HG03139 (cell line): ENCODE data around the gene AGAP3.

Experiments used
- ATAC-seq: cut with Tn5 transposase; IDR thresholded peaks from one replicate; pipeline ENCODE4 v1.9.1; 2021; ENCODE audit not compliant: unreplicated experiment

Gene AGAP3

GRCh38 chr7:151134743-151135524 lies 48.7 kb downstream of the AGAP3 start:
- ATAC-seq = no peak

GRCh38 chr7:151135525-151135845 lies 49.2 kb downstream of the AGAP3 start:
- no peak for ATAC-seq

DNA sequence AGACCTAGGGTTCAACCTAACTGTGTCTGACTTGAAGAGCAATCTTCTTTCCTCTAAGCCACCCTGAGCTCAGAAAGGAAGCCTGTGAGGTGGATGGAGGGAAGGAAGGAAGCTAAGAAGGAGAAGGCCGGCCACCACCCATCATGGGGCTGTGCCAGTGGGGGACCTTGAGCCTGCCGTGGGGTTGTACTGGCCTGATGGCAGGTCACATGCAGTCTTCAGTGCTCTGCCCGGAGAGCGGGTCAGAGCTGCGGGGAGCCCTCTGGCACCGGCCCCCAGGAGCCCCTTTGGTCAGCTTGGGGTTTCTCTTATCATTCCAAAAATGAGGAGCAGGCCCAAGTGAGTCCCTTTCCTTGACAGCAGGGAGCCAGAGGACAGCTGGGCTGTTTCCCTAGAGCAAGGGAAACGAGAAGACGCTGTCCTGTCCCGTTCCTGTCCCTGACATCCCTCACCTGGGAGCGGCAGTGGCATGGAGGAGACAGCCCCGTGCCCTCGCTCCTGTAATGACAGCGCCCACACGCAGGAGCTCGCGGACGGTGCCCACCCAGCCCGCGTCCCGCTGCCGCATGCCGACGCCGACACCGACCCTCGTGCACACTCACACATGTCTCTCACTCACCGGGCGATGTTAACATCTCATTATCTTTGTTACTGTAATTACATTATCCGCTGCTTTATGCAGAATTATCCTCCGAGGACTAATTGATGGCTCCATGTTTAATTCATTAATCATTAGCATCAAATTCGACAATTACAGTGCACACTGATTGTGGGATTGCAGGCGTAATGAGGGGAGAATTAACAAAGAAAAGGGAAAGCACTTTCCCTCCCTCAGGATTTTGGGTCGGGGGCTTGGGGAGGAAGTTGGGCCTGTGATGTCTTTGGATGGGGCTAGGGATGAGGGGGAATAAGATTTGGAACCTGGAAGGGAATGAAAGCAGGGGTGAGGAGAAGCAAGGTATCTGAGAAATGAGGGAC lies 49.9 kb downstream of the AGAP3 start:
- ATAC-seq = no peak

DNA sequence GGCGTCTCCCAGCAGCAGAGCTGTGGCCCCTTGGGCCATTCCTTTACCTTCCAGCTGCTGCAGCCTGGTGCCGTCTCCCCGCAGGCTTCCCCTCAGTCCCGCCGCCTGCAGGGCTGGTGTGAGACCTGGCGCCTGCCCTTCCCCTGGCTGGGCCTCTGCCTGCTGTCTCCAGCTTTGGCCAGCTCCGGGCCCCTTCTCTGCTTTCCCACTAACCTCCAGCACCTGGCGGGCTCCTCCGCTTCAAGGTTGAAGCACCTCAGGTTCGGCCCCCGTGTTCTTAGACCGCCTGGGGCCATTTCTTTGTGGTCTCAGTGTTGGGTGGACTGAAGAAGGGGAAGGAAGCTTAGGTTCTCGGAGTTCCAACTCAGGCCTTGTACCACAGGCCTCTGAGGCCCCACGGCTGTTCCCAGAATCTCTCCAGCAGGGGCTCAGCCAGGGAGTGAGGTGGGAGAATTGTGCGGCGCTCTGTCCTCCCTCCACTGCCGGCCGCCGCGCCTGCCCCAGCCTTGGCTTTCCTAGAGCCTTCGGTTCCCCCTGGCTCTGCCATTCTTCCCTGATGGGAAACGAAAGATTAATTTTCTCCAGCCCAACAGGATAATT lies 50.9 kb downstream of the AGAP3 start:
- no peak for ATAC-seq

DNA sequence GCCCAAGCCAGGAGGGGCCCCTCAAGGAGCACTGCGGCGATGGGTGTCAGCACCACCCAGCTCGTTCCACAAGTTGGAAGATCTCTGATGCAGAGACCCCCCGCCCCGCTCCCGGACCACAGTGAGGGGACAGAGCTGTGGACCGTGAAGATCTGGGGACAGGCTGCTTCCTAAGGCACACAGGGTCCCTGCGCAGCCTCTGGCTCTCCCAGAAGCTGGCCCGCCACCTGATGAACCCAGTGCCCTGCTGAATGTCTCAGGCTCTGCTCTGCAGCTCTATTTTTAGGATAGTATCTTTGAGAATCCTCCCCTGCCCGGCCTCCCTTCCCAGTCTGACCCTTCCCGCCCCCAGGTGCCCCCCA lies 51.5 kb downstream of the AGAP3 start:
- ATAC-seq = no peak

- no peak for ATAC-seq
Observed at GRCh38 chr7:151138153-151138851, 52.0 kb downstream of the AGAP3 start.

DNA sequence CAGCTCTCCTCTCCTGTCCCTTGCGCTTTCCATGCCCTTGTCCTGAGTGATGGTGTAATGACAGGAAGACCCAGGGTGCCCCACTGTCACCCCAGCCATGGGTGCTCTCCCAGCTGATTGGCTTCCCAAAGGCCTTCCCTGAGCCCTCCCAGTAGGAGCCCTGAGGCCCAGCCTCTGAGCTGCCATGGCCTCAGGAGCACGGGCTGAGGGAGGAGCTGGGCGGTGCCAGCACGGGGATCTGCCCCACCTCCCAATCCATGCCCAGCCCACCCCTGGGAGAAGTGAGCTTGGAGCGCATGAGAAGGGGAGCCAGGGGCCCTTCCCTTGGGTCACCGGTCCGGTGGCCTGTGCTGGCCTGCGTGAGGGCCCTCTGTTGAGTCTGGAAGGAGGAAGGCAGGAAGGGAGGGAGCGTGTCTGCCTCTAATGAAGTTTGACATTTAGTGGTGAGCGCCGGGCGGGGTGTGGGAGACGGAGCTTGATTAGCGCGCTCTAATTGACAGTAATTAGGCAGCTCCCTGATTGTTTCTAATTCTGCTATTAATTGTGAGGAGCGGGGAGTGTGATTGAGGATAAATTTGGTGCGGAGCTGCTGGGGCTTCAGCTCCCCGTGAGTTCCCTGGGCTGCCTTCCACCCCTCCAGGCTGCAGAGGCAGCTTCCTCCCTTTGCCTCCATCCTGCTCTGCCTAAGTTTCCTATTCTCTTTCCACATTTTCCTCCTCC lies 53.0 kb downstream of the AGAP3 start:
- no peak for ATAC-seq

GRCh38 chr7:151139791-151140190 lies 53.5 kb downstream of the AGAP3 start:
- ATAC-seq = no peak

DNA sequence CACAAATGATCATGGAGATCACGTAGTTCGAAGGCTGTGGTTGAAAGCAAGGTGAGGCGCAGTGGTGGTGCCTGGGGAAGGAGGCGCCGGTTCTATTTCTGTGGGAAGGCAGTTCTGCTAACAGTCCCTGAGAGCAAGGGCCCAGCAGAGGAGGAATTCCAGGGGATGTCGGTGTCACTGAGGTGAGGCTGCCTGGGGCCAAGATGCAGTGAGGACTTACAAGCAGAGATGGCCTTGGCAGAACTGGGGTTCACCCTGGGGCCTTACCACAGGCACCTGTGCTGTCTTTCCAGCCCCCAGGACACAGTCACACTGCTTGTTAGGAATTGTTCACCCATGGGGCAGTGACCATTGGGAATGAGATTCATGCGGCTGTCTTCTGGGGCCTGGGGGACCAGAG lies 54.6 kb downstream of the AGAP3 start:
- ATAC-seq = no peak

DNA sequence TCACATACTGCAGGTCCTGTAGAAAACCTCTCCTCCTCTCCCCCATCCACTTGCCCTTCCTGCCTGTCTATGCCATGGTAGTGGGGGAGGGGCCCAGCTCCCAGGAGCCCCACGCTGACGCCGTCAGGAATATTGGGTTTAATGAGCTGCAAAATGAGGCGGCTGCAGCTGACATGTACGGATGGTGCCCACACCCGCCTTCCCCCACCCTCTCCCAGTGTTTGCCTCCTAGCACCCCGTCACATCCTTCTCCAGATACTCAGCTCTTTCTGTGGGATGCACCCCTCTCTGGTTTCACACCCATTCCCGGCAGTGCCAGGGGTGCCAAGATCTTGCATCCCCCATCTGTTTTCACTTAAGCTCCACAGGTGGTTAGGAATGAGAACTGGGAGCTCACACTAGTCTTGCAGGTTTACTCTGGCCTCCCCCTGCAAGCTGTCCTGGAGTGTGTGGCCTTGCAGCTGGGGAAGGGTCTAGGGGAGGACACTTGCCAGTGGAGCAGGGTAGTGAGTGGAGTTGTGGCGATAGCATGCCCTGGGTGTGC lies 55.1 kb downstream of the AGAP3 start:
- ATAC-seq = no peak

GRCh38 chr7:151141855-151142685 lies 55.8 kb downstream of the AGAP3 start:
- ATAC-seq = no peak

DNA sequence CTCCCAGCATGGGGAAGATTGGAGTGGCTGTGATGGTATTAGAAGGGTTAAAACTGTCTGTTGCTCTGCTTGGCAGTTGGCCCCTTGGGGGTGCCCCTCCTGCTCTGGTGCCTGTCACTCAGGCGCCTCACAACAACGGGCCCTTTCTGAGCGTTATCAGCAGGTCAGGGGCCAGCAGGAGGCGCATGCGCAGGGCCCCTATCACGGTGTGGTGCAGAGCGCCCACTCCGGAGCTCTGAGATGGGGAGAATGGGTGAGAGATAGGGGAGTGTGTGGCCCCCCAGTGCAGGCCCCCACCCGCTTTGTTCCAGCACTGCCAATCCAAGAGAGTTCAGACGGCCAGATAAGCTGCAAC lies 56.4 kb downstream of the AGAP3 start:
- no peak for ATAC-seq

- no peak for ATAC-seq
Observed at GRCh38 chr7:151143261-151144015, 57.2 kb downstream of the AGAP3 start.

DNA sequence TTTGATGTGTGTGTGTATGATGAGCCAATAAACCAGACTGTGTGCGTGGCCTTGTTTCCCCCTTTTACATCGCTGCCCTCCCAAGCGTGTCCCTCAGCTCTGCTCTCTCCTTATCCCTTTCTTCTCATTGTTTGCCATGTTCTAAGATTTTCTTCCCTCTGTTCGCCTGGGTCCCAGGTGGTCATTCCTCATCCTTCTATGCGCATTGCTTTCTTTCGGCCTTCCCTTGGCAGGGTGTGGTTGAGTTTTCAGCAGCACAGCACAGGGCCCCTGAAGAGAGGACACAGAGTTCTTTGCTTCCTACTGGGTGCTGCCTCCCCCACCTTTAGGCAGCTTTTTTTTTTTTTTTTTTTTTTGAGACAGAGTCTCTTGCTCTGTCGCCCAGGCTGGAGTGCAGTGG lies 58.1 kb downstream of the AGAP3 start:
- no peak for ATAC-seq

DNA sequence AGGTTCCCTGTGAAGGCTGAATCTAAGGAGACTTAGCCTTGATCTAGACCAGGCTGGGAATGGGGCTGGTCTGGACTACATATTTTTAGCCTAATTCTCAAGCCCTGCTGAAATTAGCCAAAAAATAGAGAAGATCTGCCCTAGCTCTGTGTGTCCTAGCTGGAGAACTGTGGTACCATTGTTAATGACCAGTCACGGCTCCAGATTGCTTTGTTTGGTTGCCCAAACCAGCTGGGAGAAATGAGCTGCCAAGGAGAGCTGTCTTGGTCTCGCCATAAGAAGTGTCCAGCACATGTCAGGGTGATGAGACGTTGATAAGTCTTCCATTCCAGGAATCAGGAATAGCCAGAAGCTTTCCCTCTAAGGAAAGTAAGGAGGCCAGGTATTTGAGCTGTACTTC lies 60.5 kb downstream of the AGAP3 start:
- no peak for ATAC-seq

DNA sequence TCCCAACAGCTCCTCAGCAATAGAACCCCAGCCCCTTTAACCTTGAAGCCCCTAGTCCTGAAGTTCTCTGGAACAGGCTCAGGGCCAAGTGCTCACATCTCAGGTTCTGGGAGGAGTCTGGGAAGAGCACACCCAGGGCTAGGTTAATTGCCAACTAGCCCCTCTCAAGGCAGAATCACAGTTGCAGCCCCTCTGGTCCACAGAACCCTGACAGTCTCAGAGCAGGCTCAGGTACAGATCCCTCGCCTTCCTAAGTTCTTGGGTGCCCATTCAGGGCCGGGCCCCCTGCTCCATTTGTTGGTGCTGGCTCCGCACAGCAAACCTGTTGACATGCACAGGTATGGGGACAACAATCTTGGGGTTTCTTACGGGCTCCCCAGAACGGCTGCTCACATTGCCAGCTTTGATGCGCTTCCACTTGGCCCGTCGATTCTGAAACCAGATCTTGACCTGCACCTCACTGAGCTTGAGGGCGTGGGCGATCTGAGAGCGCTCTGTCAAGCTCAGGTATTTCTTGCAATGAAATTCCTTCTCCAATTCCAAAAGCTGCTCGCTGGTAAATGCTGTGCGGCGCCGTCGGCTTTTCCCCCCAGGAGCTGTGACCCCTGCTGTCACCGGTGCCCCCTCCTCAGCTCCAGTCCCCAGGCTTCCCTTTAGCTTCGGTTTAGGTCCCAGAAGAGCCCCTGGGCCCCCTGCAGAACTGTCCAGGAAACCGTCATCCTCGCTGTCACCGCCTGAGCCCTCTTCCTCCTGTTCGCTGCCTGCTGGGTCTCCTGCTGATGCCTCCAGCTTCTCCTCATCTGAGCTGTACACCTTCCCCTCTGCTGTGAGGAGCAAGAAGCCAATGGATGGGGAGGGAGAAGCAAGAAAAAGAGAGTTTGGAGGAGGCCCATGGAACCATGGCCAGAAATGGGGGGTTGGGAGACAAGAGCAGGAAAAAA lies 62.3 kb downstream of the AGAP3 start:
- ATAC-seq = no peak

DNA sequence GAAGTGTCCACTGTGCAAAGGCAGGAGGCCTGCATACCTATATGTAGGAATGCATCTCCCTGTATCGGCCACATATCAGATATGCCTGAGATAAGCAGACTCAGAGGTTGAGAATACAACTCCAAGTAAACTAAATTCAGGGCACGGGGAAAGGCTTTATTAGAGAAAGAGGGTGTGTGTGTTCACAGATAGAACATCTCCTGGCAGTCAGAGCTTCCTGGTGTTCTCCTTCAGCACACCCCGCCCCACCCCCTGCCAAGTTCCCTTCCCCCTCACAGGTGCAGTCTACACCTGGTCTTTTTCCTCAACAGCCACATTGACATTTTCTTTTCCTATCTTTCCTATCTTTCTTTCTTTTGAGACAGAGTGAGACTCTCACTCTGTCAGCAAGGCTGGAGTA lies 64.1 kb downstream of the AGAP3 start:
- ATAC-seq = no peak
